AG08395 (cell line): ENCODE measurements around the gene RBP5.
A peak's percentile ranks its signal among the peaks of the same experiment; 100 is the strongest.
"Not testable (repeated sequence)": the region's sequence is repeated elsewhere in the genome, so short reads cannot be mapped to it uniquely, and the experiment has no call there.

Source experiments
- DNase-seq: peaks from one replicate; pipeline ENCODE4 v3.0.0; 2012; ENCODE audit warnings: mixed read lengths, low spot score

The RBP5 gene

GRCh38 chr12:7122811-7123769, 5.6 kb downstream of the RBP5 start:
- DNase-seq, result no peak

DNA sequence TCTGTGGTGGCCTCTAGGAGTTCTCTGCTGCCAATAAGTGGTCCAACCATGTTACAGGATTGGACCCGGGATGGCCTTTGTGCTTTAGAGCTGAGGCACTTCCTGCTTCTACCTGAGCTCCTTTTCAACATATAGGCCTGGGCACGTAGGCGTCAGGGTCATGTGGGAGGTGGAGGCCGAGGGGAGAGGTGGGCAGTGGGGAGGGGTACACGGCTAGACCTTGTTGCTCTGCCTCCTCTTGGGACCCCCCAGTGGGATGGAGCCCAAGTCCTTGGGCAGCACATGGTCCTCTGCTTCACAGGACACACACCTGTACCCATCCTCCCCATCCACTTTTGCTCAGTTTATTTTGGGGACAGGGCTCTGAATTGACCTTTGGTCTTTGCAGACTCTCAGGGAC, 7.4 kb downstream of the RBP5 start:
- DNase-seq, result no peak

- no peak for DNase-seq
These were observed 8.5 kb downstream of the RBP5 start for GRCh38 chr12:7120166-7120565.

- no peak for DNase-seq
These were observed 9.8 kb downstream of the RBP5 start for GRCh38 chr12:7118881-7119280.

- DNase-seq, result no peak
These were observed 11.0 kb downstream of the RBP5 start for GRCh38 chr12:7117670-7118069.

GRCh38 chr12:7116916-7117315, 11.8 kb downstream of the RBP5 start:
- DNase-seq, result no peak

GRCh38 chr12:7116196-7116595, 12.5 kb downstream of the RBP5 start:
- DNase-seq, result no peak

DNA sequence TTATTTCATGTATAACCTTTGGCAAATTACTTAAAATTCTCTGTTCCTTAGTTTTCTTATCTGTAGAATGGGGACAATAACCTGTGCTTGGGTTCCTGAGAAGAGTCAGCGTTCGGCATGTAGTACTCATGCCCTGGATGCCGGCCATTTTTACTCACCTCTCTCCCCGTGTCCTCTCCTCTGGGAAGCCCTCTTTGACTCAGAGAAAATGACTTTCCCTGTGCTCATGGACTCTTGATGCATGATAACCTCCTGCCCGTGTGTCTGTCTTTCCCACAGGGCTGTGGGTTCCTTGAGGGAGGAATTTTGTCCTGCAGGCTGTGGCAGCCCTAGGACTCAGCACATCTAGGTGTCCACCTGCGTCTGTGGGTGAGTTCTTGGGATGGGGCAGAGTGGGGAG, 13.8 kb downstream of the RBP5 start:
- DNase-seq, result no peak

- no peak for DNase-seq
These were observed 14.7 kb downstream of the RBP5 start for GRCh38 chr12:7114008-7114407.

GRCh38 chr12:7113389-7113871, 15.3 kb downstream of the RBP5 start:
- DNase-seq, result peak; percentile 71

- no peak for DNase-seq
These were observed 16.6 kb downstream of the RBP5 start for GRCh38 chr12:7112041-7112440.

DNA sequence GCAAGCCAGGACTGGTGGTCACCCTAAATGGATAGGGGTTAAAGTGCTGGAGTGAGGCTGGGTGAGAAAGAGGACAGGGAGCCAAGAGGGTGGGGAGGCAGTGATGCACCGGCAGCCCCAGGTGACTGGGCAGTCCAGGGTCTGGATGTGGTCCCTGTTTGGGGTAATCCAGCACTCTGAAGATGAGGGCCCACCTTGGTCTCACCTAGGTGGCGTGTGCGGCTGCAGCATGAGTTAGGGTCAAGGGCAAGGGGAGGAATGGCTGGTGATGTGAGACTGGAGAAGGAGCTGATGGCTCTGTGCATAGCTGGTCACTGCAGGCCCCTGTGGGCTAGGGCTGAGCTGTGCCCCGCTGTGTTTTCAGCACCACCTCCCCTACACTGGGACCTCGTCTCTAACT, 18.0 kb downstream of the RBP5 start:
- no peak for DNase-seq

GRCh38 chr12:7109572-7109920, 19.1 kb downstream of the RBP5 start:
- DNase-seq, result no peak

GRCh38 chr12:7108796-7109571, 19.7 kb downstream of the RBP5 start, which contains the start of gene C1RL:
C1RL (minus strand) TSS chr12:7109214; CDS start chr12:7109180, 34 bp downstream.
- peak; percentile 87 for DNase-seq

DNA sequence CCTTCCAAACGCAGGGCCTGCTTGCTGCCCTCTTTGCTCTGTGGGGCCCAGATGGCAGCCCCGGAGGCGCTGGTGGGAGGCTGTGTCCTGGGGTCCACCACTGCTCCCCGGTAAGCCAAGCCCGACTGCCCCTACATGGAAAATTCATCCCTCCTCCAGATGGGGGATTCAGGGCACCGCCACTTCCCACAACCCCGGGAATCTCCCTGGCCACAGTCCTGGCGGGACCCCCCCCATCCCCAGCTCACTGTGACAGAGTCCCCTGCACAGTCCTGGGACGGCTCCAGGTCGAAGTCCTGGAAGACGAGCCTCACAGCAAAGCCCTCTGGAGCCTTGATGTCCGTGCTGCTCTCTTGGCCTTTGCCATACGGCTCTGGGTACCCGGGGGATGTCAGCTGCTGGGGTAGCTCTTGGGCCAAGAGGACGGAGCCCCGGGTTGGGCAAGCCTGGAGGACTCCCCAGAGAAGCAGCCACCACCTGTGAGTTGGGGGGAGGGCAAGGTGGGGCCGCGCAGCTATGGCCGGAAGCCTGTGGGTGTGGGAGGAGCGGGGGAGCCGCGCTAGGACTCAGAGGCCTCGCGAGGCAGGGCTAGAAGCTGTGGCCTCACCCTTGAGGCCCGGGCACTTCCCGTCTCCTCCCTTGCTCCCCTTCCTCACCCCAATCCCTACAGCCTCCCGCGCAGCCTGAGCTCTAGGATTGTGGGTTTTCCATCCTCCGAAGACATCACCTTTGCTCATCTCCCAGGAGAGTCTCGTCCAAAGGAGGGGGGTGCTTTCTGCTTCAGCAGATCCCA, 20.5 kb downstream of the RBP5 start:
- peak; percentile 73 for DNase-seq

- DNase-seq, result no peak
These were observed 21.1 kb downstream of the RBP5 start for GRCh38 chr12:7107636-7108002.

DNA sequence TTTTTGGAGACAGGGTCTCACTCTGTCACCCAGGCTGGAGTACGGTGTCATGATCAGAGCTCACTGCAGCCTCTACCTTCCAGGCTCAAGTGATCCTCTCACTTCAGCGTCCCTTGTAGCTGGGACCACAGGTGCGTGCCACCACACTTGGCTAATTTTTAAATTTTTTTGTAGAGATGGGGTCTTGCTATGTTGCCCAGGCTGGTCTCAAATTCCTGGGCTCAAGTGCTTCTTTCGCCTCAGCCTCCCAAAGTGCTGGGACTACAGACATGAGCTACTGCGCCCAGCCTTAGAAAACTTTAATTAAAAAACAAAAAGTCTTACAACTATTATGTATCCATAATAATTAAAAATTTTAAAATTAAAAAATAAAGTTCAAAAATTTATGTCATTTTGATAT, 21.5 kb downstream of the RBP5 start:
- DNase-seq, result not testable (repeated sequence)

DNA sequence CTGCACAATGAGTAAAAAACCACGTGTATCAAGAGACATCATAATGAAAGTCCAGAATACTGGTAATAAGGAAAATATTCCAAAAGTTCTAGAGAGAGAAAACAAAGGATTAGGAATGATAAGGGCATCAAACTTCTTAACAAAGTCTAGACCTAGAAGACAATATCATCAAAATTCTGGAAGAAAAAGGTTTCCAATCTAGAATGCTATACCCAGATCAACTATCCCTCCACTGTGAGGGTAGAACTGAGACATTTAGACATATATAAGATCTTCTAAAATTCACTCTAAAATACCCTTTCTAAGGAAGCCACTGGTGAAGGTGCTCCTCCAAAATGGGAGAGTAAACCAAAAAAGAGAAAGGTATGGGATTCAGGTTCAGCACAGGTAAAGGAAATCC, 22.6 kb downstream of the RBP5 start:
- DNase-seq, result no peak

DNA sequence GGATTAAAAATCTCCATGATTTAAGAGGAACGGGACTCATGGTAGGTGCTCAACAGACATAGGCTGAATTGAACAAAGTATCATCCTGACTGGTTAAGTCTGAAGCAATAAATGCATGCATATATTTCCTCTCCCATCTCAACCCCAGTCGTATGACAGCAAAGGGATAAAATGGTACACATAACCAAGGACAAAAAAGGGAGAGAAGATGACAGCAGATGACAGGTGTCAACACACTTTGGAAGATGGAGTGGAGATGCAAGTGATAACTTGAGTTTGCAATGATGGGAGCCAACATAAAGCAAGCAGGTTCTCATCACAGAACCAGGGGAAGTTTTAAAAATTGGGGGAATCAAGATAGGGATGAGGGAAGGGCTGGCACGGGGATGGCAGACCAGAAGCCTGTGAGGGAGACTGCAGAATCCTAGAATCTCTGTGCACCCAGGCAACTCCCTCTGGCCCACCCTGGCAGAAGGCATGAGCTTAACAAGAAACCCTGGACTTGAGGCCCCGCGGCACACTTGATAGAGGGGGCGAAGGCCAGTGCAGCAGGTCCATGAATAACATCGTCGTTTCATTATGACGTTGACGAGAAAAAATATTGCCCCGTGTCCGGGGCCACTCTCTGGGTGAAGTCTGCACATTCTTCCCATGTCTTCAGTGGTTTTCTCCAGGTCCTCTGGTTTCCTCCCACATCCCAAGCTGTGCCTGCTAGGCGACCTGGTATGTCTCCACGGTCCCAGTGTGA, 24.7 kb downstream of the RBP5 start:
- DNase-seq, result no peak

DNA sequence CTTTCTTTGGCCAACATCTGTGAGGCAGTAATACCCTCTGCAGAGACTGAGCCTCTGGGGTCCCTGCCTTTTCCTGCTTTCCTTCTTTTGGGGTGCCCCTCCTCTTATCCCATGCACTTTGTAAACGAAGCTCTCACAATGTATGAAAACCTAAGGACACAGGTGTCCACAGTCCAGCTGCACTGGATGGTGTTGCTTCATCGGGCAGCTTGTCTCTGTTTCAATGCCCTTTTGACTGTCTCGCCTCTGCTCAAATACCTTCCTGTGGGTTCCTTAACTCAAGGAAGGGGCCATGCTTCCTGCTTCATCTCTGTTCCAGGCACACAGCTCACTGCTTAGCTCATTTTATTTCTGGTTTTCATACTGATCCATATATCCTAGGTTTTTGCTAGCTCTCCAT, 26.1 kb downstream of the RBP5 start:
- DNase-seq, result no peak

DNA sequence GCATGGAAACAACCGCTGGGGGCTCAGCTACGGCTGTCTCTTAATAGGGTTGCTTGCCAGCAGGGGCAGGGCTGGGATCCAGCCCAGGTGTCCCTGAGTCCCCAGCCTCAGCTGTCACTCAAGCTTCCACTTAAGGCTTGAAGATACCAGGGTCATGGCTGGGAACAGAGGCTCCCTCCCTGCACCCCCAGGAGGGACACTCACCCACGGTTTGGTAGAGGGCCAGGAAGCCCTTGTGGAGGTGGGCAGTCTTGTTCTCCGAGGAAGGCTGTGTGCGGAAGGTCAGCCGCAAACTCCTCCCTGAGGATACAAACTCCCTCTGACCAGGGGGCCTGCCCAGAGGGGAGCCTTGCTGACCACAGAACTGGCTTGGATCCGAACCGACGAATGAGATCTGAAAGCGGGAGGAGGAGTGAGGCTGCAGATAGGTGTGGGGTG, 27.0 kb downstream of the RBP5 start:
- DNase-seq, result no peak
